Trophoblast cell (in vitro differentiated cells and primary cell): Measurements from ENCODE around the gene CPSF4L.
A peak's percentile ranks its signal among the peaks of the same experiment; 100 is the strongest.

Experiments used
- DNase-seq, 2 donors: peaks; one replicate each; pipeline ENCODE4 v3.0.0-alpha.2; 2016
- H2AFZ ChIP-seq: 2 replicates; pipeline ENCODE4 v1.6.1; 2013; ENCODE audit warnings: low read length, moderate library complexity, mild to moderate bottlenecking; ENCODE audit not compliant: insufficient read depth, poor library complexity
- H2AK5ac ChIP-seq: 2 replicates; pipeline ENCODE4 v1.6.1; 2013; ENCODE audit warnings: mild to moderate bottlenecking, low read length
- H2BK120ac ChIP-seq: 2 replicates; pipeline ENCODE4 v1.6.1; 2013; ENCODE audit warnings: low read length, mild to moderate bottlenecking, moderate library complexity; ENCODE audit not compliant: insufficient read depth, poor library complexity
- H2BK12ac ChIP-seq: 2 replicates; pipeline ENCODE4 v1.6.1; 2013; ENCODE audit warnings: mild to moderate bottlenecking, low read length, moderate library complexity
- H2BK5ac ChIP-seq: 2 replicates; pipeline ENCODE4 v1.6.1; 2013; ENCODE audit warnings: low read length, low read depth, moderate library complexity, mild to moderate bottlenecking; ENCODE audit not compliant: poor library complexity
- H3K14ac ChIP-seq: 2 replicates; pipeline ENCODE4 v1.6.1; 2013; ENCODE audit warnings: mild to moderate bottlenecking, low read length
- H3K18ac ChIP-seq: 2 replicates; pipeline ENCODE4 v1.6.1; 2013; ENCODE audit warnings: mild to moderate bottlenecking, low read length
- H3K23ac ChIP-seq: 2 replicates; pipeline ENCODE4 v1.6.1; 2013; ENCODE audit warnings: low read length
- H3K27ac ChIP-seq: 2 replicates; pipeline ENCODE4 v1.5.1; 2013; ENCODE audit warnings: low read depth, mild to moderate bottlenecking, inconsistent platforms, low read length, moderate library complexity
- H3K27me3 ChIP-seq: 2 replicates; pipeline ENCODE4 v1.6.1; 2013; ENCODE audit warnings: inconsistent platforms, mild to moderate bottlenecking, low read length, moderate library complexity; ENCODE audit not compliant: insufficient read depth
- H3K36me3 ChIP-seq, 2 experiments: 1 replicate in 1 of 2; 2 replicates in 1 of 2; pipeline ENCODE4 v1.6.1; 2013; ENCODE audit warnings: low read length in 2 of 2, mild to moderate bottlenecking in 2 of 2, moderate library complexity in 1 of 2; ENCODE audit not compliant: insufficient read depth in 2 of 2, control insufficient read depth in 1 of 2
- H3K4ac ChIP-seq: 2 replicates; pipeline ENCODE4 v1.6.1; 2013; ENCODE audit warnings: low read depth, mild to moderate bottlenecking, low read length, moderate library complexity
- H3K4me1 ChIP-seq, 2 experiments: 1 replicate in 1 of 2; 2 replicates in 1 of 2; pipeline ENCODE4 v1.6.1; 2013; ENCODE audit warnings: low read length in 2 of 2, mild to moderate bottlenecking in 2 of 2, moderate library complexity in 1 of 2; ENCODE audit not compliant: insufficient read depth in 2 of 2, control insufficient read depth in 1 of 2
- H3K4me2 ChIP-seq: 2 replicates; pipeline ENCODE4 v1.6.1; 2013; ENCODE audit warnings: inconsistent platforms, mild to moderate bottlenecking, low read length, moderate library complexity
- H3K4me3 ChIP-seq: 2 replicates; pipeline ENCODE4 v1.5.1; 2013; ENCODE audit warnings: mild to moderate bottlenecking, low read depth, low read length, inconsistent platforms
- H3K79me1 ChIP-seq: one replicate; pipeline ENCODE4 v1.6.1; 2013; ENCODE audit warnings: low read length
- H3K79me2 ChIP-seq: 2 replicates; pipeline ENCODE4 v1.6.1; 2013; ENCODE audit warnings: low read length, mild to moderate bottlenecking; ENCODE audit not compliant: control insufficient read depth, insufficient read depth, poor library complexity
- H3K9ac ChIP-seq: 2 replicates; pipeline ENCODE4 v1.6.1; 2013; ENCODE audit warnings: mild to moderate bottlenecking, low read length
- H3K9me3 ChIP-seq: 2 replicates; pipeline ENCODE4 v1.6.1; 2013; ENCODE audit warnings: low read depth, mild to moderate bottlenecking, control low read depth, inconsistent platforms, low read length; ENCODE audit not compliant: insufficient read depth
- H4K12ac ChIP-seq: 2 replicates; pipeline ENCODE4 v1.6.1; 2013; ENCODE audit warnings: low read depth, mild to moderate bottlenecking, low read length, moderate library complexity
- H4K8ac ChIP-seq: 2 replicates; pipeline ENCODE4 v1.6.1; 2013; ENCODE audit warnings: low read depth, mild to moderate bottlenecking, low read length, moderate library complexity
- H4K91ac ChIP-seq: one replicate; pipeline ENCODE4 v1.6.1; 2013; ENCODE audit warnings: low read depth, mild to moderate bottlenecking, low read length, moderate library complexity
- WGBS: extraction: QIAGEN DNeasy Blood & Tissue Kit; methylation state at CpG from one replicate; pipeline ENCODE4 v1.1.7; 2013; ENCODE audit warnings: missing lambda C conversion rate; ENCODE audit not compliant: insufficient read length, insufficient coverage; ENCODE audit errors: extremely low coverage; 5-methylcytosine and 5-hydroxymethylcytosine counted together

CPSF4L gene

DNA sequence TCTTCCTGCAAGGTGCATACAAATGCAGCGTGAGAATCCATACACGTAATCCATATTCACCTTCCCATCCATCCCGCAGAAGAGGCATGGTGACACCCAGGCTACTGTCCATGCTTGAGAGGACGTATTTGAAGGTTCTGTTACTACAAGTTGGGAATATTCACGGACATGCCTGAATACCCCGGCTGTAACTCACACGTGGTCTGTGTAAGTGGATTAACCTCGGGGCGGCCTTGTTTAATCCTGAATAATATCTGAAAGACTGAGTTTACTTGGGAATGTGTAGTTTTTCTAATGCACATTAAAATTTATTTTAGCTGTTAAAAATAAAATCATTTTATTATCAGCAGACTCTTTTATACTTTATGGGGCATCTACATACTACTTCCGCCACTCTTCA lies 13.1 kb downstream of the CPSF4L start:
- Histone ChIP-seq H3K27me3 (no peaks in the 10 kb centered on the region), H3K27ac (no peak overlapping the region), H2BK5ac (no peak overlapping the region), H3K36me3 (peaks cover 10 to 23% of the 10 kb centered on the region in 2 experiments), H2AK5ac (no peak overlapping the region), H3K9ac (no peak overlapping the region), H3K4me1 (no peaks in the 10 kb centered on the region), H3K4ac (no peak overlapping the region), H2BK120ac (no peak overlapping the region), H2BK12ac (no peak overlapping the region), H3K4me2 (no peak overlapping the region), H3K18ac (no peak overlapping the region), H4K8ac (no peak overlapping the region), H2AFZ (no peak overlapping the region), H3K23ac (no peak overlapping the region), H3K14ac (no peak overlapping the region), H4K91ac (no peak overlapping the region), H4K12ac (no peak overlapping the region), H3K4me3 (no peak overlapping the region), H3K79me1 (no peaks in the 10 kb centered on the region), H3K9me3 (no peaks in the 10 kb centered on the region), H3K79me2 (no peaks in the 10 kb centered on the region)
- WGBS, result no CpG with 5 or more reads among the region's 10 CpGs
- no peak for DNase-seq

DNA sequence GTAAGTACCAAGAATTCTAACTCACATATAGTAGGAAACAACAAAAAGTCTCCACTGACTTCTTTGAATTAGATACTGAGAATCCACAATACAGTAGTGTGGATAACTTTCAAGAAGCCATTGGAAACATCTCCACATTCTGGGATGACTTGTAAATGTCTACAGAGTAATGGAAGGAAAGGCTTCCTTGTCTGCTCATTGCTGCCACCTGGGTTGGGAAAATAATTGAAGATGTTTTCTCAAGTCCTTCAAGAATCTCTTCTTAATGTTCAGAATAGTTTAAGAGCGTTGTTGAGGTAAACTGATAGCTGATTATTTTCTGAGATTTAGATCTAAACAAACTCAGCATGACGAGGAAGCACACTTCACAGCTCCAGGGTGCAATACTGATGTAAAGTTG lies 14.0 kb downstream of the CPSF4L start:
- H3K4me2 ChIP-seq, result no peak overlapping the region
- H3K9me3 ChIP-seq, result no peaks in the 10 kb centered on the region
- H3K4ac ChIP-seq, result no peak overlapping the region
- no peak overlapping the region for H2AFZ ChIP-seq
- no peak overlapping the region for H4K12ac ChIP-seq
- H3K9ac ChIP-seq, result no peak overlapping the region
- H3K27me3 ChIP-seq, result no peaks in the 10 kb centered on the region
- no peak overlapping the region for H2BK120ac ChIP-seq
- no peaks in the 10 kb centered on the region for H3K79me1 ChIP-seq
- no peaks in the 10 kb centered on the region for H3K4me1 ChIP-seq
- no peak overlapping the region for H2BK12ac ChIP-seq
- H4K91ac ChIP-seq, result no peak overlapping the region
- no peak for DNase-seq
- H3K18ac ChIP-seq, result no peak overlapping the region
- H4K8ac ChIP-seq, result no peak overlapping the region
- no peaks in the 10 kb centered on the region for H3K79me2 ChIP-seq
- no peak overlapping the region for H3K14ac ChIP-seq
- H3K23ac ChIP-seq, result no peak overlapping the region
- WGBS, result no CpG with 5 or more reads among the region's 2 CpGs
- H3K27ac ChIP-seq, result no peak overlapping the region
- peaks cover 11 to 24% of the 10 kb centered on the region in 2 experiments for H3K36me3 ChIP-seq
- no peak overlapping the region for H2AK5ac ChIP-seq
- H2BK5ac ChIP-seq, result no peak overlapping the region
- no peak overlapping the region for H3K4me3 ChIP-seq

DNA sequence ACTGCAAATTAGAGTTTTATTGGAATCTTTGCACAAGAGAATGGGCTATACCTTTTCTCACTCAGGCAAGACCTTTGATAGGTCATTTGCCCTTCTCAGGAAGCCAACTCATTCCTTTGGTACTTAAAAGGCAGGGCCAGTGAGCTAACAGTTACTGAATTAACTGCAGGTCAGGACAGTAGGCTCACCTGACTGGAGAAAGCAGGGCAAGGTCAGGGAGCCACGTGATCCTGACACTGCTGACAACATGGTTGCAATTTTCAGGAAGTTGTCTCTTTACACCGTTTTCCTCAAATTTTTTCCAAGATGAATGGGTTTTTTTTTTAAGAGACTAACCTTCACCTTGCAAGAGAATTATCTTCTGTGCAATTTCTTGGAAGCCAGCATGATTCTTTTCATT lies 21.1 kb downstream of the CPSF4L start:
- H3K9me3 ChIP-seq, result no peaks in the 10 kb centered on the region
- no peaks in the 10 kb centered on the region for H3K27me3 ChIP-seq
- no peaks in the 10 kb centered on the region for H3K4me1 ChIP-seq
- H3K14ac ChIP-seq, result no peak overlapping the region
- H3K4ac ChIP-seq, result no peak overlapping the region
- H2AFZ ChIP-seq, result no peak overlapping the region
- H4K91ac ChIP-seq, result no peak overlapping the region
- H4K12ac ChIP-seq, result no peak overlapping the region
- peak overlapping the region; percentile 68 for H3K9ac ChIP-seq
- H3K4me2 ChIP-seq, result no peak overlapping the region
- no peak overlapping the region for H2BK12ac ChIP-seq
- no peak overlapping the region for H3K23ac ChIP-seq
- H2AK5ac ChIP-seq, result no peak overlapping the region
- H4K8ac ChIP-seq, result no peak overlapping the region
- H3K79me1 ChIP-seq, result no peaks in the 10 kb centered on the region
- H3K36me3 ChIP-seq, result peaks cover 12 to 34% of the 10 kb centered on the region in 2 experiments
- no peaks in the 10 kb centered on the region for H3K79me2 ChIP-seq
- H3K27ac ChIP-seq, result no peak overlapping the region
- WGBS, result no CpG with 5 or more reads among the region's 2 CpGs
- H2BK120ac ChIP-seq, result no peak overlapping the region
- no peak overlapping the region for H3K18ac ChIP-seq
- DNase-seq, result peak; percentile 20 to 69
- H2BK5ac ChIP-seq, result no peak overlapping the region
- H3K4me3 ChIP-seq, result no peak overlapping the region

DNA sequence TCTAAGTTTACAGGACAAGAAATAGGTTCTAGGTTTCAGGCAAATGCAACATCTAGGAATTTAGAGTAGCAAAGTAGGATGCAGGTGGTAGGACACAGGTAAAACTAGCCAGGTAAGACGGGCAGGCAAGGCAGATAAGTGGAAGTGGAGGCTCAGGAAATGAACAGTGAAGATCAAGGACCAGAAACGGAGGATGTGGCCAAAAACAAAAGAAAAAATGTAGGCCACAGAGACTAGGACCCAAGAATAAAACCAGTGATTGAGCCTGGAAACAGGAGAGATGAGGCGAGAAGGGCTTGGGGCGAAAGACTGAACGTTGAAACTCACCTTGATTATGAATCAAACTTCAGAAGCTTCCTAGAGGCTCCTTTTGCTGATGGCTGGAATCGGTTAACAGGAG lies 24.0 kb downstream of the CPSF4L start:
- Histone ChIP-seq H4K8ac (no peak overlapping the region), H4K91ac (no peak overlapping the region), H2BK12ac (no peak overlapping the region), H2AFZ (no peak overlapping the region), H3K23ac (no peak overlapping the region), H3K4me2 (no peak overlapping the region), H2BK120ac (no peak overlapping the region), H3K9ac (no peak overlapping the region), H3K27me3 (no peaks in the 10 kb centered on the region), H3K79me1 (peaks cover 2% of the 10 kb centered on the region), H3K4me1 (peaks cover 0 to 2% of the 10 kb centered on the region in 2 experiments), H3K27ac (no peak overlapping the region), H3K9me3 (no peaks in the 10 kb centered on the region), H4K12ac (no peak overlapping the region), H2BK5ac (no peak overlapping the region), H2AK5ac (no peak overlapping the region), H3K4ac (peak overlapping the region; percentile 25), H3K18ac (no peak overlapping the region), H3K79me2 (peaks cover 6% of the 10 kb centered on the region), H3K36me3 (peaks cover 15 to 27% of the 10 kb centered on the region in 2 experiments), H3K14ac (no peak overlapping the region), H3K4me3 (no peak overlapping the region)
- WGBS, result no CpG with 5 or more reads among the region's 6 CpGs
- DNase-seq, result no peak
